GM12878 (cell line): ENCODE results near the gene DCX.

ENCODE experiments used
- ATF3 ChIP-seq: IDR thresholded peaks from 2 replicates; pipeline ENCODE4 v1.6.1; 2011; ENCODE audit warnings: low read depth, mild to moderate bottlenecking, low read length, moderate library complexity, borderline replicate concordance; ENCODE audit errors: extremely low read depth
- CEBPZ ChIP-seq: fragments of 150-350 bp; IDR thresholded peaks from 2 replicates; pipeline ENCODE4 v1.6.1; 2016; ENCODE audit warnings: low read depth, low read length
- CTCF ChIP-seq, 3 experiments: IDR thresholded peaks in 2 of 3; conservative IDR thresholded peaks in 1 of 3; 2 replicates each; pipeline ENCODE4 v1.5.1; 2011; ENCODE audit warnings: low read depth in 3 of 3, low read length in 3 of 3, mild to moderate bottlenecking in 3 of 3, control low read depth in 2 of 3, moderate library complexity in 2 of 3, inconsistent platforms in 1 of 3, mixed read lengths in 1 of 3; ENCODE audit not compliant: control insufficient read depth in 2 of 3, insufficient read depth in 1 of 3; ENCODE audit errors: extremely low read depth in 1 of 3
- EP300 ChIP-seq, 2 experiments: fragments of 150-350 bp in 1 of 2; IDR thresholded peaks; 2 replicates each; pipeline ENCODE4 v1.6.1; 2011 to 2012; ENCODE audit warnings: low read depth in 2 of 2, low read length in 2 of 2, borderline replicate concordance in 1 of 2, improper control_type of control experiment in 1 of 2, inconsistent platforms in 1 of 2; ENCODE audit not compliant: control insufficient read depth in 1 of 2
- KAT2A ChIP-seq: conservative IDR thresholded peaks from 2 replicates; pipeline ENCODE4 v1.6.1; 2011; ENCODE audit warnings: low read depth, low read length; ENCODE audit not compliant: control insufficient read depth
- MAX ChIP-seq: IDR thresholded peaks from 2 replicates; pipeline ENCODE4 v1.6.1; 2012; ENCODE audit warnings: low read depth, low read length, improper control_type of control experiment
- MYC ChIP-seq: IDR thresholded peaks from 2 replicates; pipeline ENCODE4 v1.6.1; 2011; ENCODE audit warnings: mild to moderate bottlenecking, low read length, moderate library complexity, inconsistent platforms; ENCODE audit not compliant: insufficient read depth, insufficient replicate concordance, insufficient read length, severe bottlenecking
- POLR2A ChIP-seq: IDR thresholded peaks from 2 replicates; pipeline ENCODE4 v1.6.1; 2011; ENCODE audit warnings: low read depth, mild to moderate bottlenecking, low read length
- SPI1 ChIP-seq: IDR thresholded peaks from 2 replicates; pipeline ENCODE4 v1.6.1; 2011; ENCODE audit warnings: low read depth, mild to moderate bottlenecking, low read length, moderate library complexity, borderline replicate concordance; ENCODE audit not compliant: insufficient read depth
- TAF1 ChIP-seq: IDR thresholded peaks from 2 replicates; pipeline ENCODE4 v1.6.1; 2011; ENCODE audit warnings: mild to moderate bottlenecking, low read depth, low read length, borderline replicate concordance
- TCF7 ChIP-seq: IDR thresholded peaks from 2 replicates; pipeline ENCODE4 v1.6.1; 2014; ENCODE audit warnings: antibody characterized with exemption, borderline replicate concordance
- ZBTB33 ChIP-seq: fragments of 450-650 bp; IDR thresholded peaks from 2 replicates; pipeline ENCODE4 v1.6.1; 2017; ENCODE audit warnings: mild to moderate bottlenecking

- TF ChIP-seq MAX (no peak), POLR2A (no peak), ATF3 (no peak), CTCF (IDR thresholded peaks at IDR 0.05 in 2 of 3, conservative IDR thresholded peaks at IDR 0.05 in 1 of 3; ENCODE audit: control insufficient read depth in 2 of 3, extremely low read depth in 1 of 3, insufficient read depth in 1 of 3, low read depth in 3 of 3, low read length in 3 of 3) (no peak), EP300 (IDR thresholded peaks at IDR 0.05; ENCODE audit: borderline replicate concordance in 1 of 2, control insufficient read depth in 1 of 2, low read depth in 2 of 2, low read length in 2 of 2) (no peak), MYC (no peak), KAT2A (no peak), TCF7 (no peak), ZBTB33 (no peak), TAF1 (no peak), CEBPZ (no peak), SPI1 (peak; percentile 36; the same call in 1 of the 2 replicates)
These were observed 89.6 kb downstream of the DCX start for GRCh38 chrX:111322231-111322855.
